SIG-M5 treated with dmso at 0.1 percent for 504 hours (cell line): Measurements from ENCODE around the gene SYNM.

Experiments
- DNase-seq: peaks from one replicate; lab custom pipeline; 2025; ENCODE audit not compliant: unreplicated experiment; lab: John Stamatoyannopoulos, UW

Gene SYNM

GRCh38 chr15:99122831-99123712, 18.2 kb downstream of the SYNM start:
- DNase-seq: no peak

- DNase-seq: peak; percentile 82
Observed at GRCh38 chr15:99123713-99124451, 19.0 kb downstream of the SYNM start.

GRCh38 chr15:99124641-99125040, 19.8 kb downstream of the SYNM start:
- no peak for DNase-seq

- no peak for DNase-seq
Observed at GRCh38 chr15:99125061-99125891, 20.4 kb downstream of the SYNM start.

GRCh38 chr15:99126131-99126588, 21.3 kb downstream of the SYNM start:
- DNase-seq: no peak

- DNase-seq: no peak
Observed at GRCh38 chr15:99126930-99127329, 22.1 kb downstream of the SYNM start.

GRCh38 chr15:99127773-99128172, 22.9 kb downstream of the SYNM start:
- DNase-seq: no peak

GRCh38 chr15:99128411-99128810, 23.5 kb downstream of the SYNM start:
- no peak for DNase-seq

- no peak for DNase-seq
Observed at GRCh38 chr15:99129644-99130043, 24.8 kb downstream of the SYNM start.

GRCh38 chr15:99130314-99130713, 25.4 kb downstream of the SYNM start:
- no peak for DNase-seq

- DNase-seq: no peak
Observed at GRCh38 chr15:99130765-99131440, 26.0 kb downstream of the SYNM start.

- no peak for DNase-seq
Observed at GRCh38 chr15:99131441-99132023, 26.7 kb downstream of the SYNM start.

GRCh38 chr15:99132122-99132521, 27.2 kb downstream of the SYNM start:
- no peak for DNase-seq

- no peak for DNase-seq
Observed at GRCh38 chr15:99132634-99133287, 27.9 kb downstream of the SYNM start.

GRCh38 chr15:99134317-99134821, 29.5 kb downstream of the SYNM start:
- DNase-seq: no peak

- DNase-seq: no peak
Observed at GRCh38 chr15:99135194-99135593, 30.3 kb downstream of the SYNM start.

- DNase-seq: no peak
Observed at GRCh38 chr15:99137111-99137546, 32.2 kb downstream of the SYNM start.

- DNase-seq: no peak
Observed at GRCh38 chr15:99137877-99138276, 33.0 kb downstream of the SYNM start.

GRCh38 chr15:99138491-99138982, 33.7 kb downstream of the SYNM start:
- no peak for DNase-seq
